ENCODE results near the gene RMRP.

RMRP gene

GRCh38 chr9:35660966-35661415 is 3.2 kb upstream of the RMRP start:
- H3K4me3 ChIP-seq (ENCODE audit: low read depth, low read length): no peak overlapping the region
- TF ChIP-seq, protein P1, sequence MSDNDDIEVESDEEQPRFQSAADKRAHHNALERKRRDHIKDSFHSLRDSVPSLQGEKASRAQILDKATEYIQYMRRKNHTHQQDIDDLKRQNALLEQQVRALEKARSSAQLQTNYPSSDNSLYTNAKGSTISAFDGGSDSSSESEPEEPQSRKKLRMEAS (IDR thresholded peaks at IDR 0.05; ENCODE audit: low read depth, low read length): no peak
- TF ChIP-seq, protein P2, sequence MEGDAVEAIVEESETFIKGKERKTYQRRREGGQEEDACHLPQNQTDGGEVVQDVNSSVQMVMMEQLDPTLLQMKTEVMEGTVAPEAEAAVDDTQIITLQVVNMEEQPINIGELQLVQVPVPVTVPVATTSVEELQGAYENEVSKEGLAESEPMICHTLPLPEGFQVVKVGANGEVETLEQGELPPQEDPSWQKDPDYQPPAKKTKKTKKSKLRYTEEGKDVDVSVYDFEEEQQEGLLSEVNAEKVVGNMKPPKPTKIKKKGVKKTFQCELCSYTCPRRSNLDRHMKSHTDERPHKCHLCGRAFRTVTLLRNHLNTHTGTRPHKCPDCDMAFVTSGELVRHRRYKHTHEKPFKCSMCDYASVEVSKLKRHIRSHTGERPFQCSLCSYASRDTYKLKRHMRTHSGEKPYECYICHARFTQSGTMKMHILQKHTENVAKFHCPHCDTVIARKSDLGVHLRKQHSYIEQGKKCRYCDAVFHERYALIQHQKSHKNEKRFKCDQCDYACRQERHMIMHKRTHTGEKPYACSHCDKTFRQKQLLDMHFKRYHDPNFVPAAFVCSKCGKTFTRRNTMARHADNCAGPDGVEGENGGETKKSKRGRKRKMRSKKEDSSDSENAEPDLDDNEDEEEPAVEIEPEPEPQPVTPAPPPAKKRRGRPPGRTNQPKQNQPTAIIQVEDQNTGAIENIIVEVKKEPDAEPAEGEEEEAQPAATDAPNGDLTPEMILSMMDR (IDR thresholded peaks at IDR 0.05; ENCODE audit: low read depth, low read length): peak; percentile 4
- DNase-seq (ENCODE audit: low read depth): no peak

- no peak for TF ChIP-seq MYC (IDR thresholded peaks at IDR 0.05; ENCODE audit: low read depth, low read length)
- TF ChIP-seq, protein P2 (IDR thresholded peaks at IDR 0.05; ENCODE audit: low read depth, low read length): no peak
- no peak for TF ChIP-seq POLR2A (IDR thresholded peaks at IDR 0.05; ENCODE audit: extremely low read depth, insufficient read length)
- TF ChIP-seq, protein P1 (IDR thresholded peaks at IDR 0.05; ENCODE audit: low read depth, low read length): no peak
- peak overlapping the region; percentile 65 for H3K4me3 ChIP-seq (ENCODE audit: low read depth, low read length)
- DNase-seq (ENCODE audit: low read depth): peak; percentile 18
Measured at GRCh38 chr9:35659340-35659739, 1.5 kb upstream of the RMRP start.

DNA sequence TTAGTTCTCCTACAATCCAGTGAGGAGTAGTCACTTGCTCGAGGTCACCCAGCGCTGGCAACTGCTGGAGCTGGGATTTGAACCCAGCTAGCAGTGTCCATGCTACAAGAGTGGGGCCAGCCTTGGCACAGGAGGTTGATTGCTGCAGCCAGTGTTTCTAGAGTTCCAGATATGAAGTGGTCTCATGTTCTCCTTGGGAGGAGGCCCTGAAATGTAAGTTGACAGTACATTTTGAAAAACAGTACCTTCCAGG is 1.1 kb upstream of the RMRP start:
- DNase-seq (ENCODE audit: low read depth): peak; percentile 65
- TF ChIP-seq MYC (IDR thresholded peaks at IDR 0.05; ENCODE audit: low read depth, low read length) (no peak), POLR2A (IDR thresholded peaks at IDR 0.05; ENCODE audit: extremely low read depth, insufficient read length) (no peak)
- TF ChIP-seq, protein P2 (IDR thresholded peaks at IDR 0.05; ENCODE audit: low read depth, low read length): no peak
- TF ChIP-seq, protein P1 (IDR thresholded peaks at IDR 0.05; ENCODE audit: low read depth, low read length): no peak
- H3K4me3 ChIP-seq (ENCODE audit: low read depth, low read length): peak overlapping the region; percentile 65

DNA sequence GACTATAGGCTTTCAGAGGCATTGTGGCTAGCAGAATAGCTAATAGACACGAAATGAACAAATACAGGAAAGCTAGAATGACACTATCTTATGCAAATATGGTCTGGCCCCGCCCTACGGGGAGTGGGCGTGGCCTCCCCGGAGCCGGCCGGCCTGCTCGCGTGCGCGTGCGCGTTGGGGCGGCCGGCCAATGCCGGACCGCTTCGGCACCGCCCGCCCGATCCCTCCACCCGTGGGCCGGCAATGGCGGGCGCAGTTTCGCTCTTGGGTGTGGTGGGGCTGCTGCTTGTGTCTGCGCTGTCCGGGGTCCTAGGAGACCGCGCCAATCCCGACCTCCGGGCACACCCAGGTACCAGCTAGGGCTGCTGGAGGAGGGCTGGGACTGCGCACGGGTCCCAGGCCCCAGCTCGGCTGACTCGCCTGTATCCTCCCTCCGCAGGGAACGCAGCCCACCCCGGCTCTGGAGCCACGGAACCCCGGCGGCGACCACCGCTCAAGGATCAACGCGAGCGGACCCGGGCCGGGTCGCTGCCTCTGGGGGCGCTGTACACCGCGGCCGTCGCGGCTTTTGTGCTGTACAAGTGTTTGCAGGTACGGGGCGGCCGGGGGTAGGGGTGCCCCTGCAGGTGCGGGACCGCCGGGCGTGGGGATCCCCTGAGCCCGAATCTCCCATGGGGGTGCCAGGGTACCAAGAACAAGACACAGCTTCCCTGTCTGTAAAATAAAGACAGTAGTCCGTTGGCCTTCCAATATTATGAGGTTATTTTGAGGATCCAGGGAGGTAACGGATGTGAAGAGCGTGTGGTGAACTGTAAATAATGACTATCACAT is 533 bp upstream of the RMRP start, which contains the start of gene CCDC107:
CCDC107 (plus strand) TSS at position 156 of the 831 bp plus-strand sequence; CDS start at position 244, 88 bp downstream.
- peak within 1 kb of the TSS; percentile 65 for H3K4me3 ChIP-seq (ENCODE audit: low read depth, low read length)
- no peak for TF ChIP-seq MYC (IDR thresholded peaks at IDR 0.05; ENCODE audit: low read depth, low read length)
- TF ChIP-seq, protein P1 (IDR thresholded peaks at IDR 0.05; ENCODE audit: low read depth, low read length): no peak; the same call in 1 of the 2 replicates
- TF ChIP-seq, protein P2 (IDR thresholded peaks at IDR 0.05; ENCODE audit: low read depth, low read length): peak; percentile 56
- TF ChIP-seq POLR2A (IDR thresholded peaks at IDR 0.05; ENCODE audit: extremely low read depth, insufficient read length): peak; percentile 61
- DNase-seq (ENCODE audit: low read depth): peak; percentile 86

- TF ChIP-seq, protein P2 (IDR thresholded peaks at IDR 0.05; ENCODE audit: low read depth, low read length): no peak
- peak; percentile 19 for DNase-seq (ENCODE audit: low read depth)
- no peak overlapping the region for H3K4me3 ChIP-seq (ENCODE audit: low read depth, low read length)
Measured at GRCh38 chr9:35656831-35657545, 831 bp downstream of the RMRP start.
